Endothelial cell of umbilical vein (primary cell): Measurements from ENCODE around the gene FRYL. TPM values are rescaled to one million over a fixed set of nuclear protein-coding genes. Genes with fewer than 3 reads are reported as not detected.

ENCODE experiments used
- BruUV-seq: library from RNA; stranded (reverse); fragments of 400-500 nt; replicated peaks from 2 replicates; lab custom pipeline; 2021; lab: Mats Ljungman, UMichigan
- CTCF ChIA-PET: fragments of 300-600, 350-600 bp; sonication (Branson Sonifier 250); formaldehyde crosslinking; loops from one replicate; lab custom pipeline; 2021; ENCODE audit warnings: antibody characterized with exemption, inconsistent platforms; lab: Charles Lee
- POLR2A ChIA-PET: fragments of 300-600, 350-600 bp; sonication (Branson Sonifier 250); formaldehyde crosslinking; loops from one replicate; lab custom pipeline; 2021; ENCODE audit warnings: antibody characterized with exemption, inconsistent platforms; lab: Charles Lee
- DNase-seq: peaks from one replicate; pipeline ENCODE4 v3.0.0-alpha.2; 2011; ENCODE audit warnings: low read depth, low spot score
- FAIRE-seq: peaks from 2 replicates; lab custom pipeline; 2011; peaks lifted over from hg19 to GRCh38; lab: Jason Lieb, UNC
- H2AFZ ChIP-seq: 2 replicates; pipeline ENCODE4 v1.6.0; 2012; ENCODE audit warnings: low read depth, low read length, control low read depth, inconsistent platforms
- H3K27ac ChIP-seq: 2 replicates; pipeline ENCODE4 v1.5.1; 2011; ENCODE audit warnings: low read depth, mild to moderate bottlenecking, control low read depth, low read length, moderate library complexity; ENCODE audit not compliant: insufficient read depth
- H3K27me3 ChIP-seq, 2 experiments: 2 replicates each; pipeline versions ENCODE4 v1.6.0 to v1.6.1; 2011; ENCODE audit warnings: low read length in 2 of 2, mixed read lengths in 1 of 2; ENCODE audit not compliant: control insufficient read depth in 2 of 2, insufficient read depth in 2 of 2
- H3K36me3 ChIP-seq, 2 experiments: 2 replicates in 1 of 2; 3 replicates in 1 of 2; pipeline ENCODE4 v1.5.1; 2011; ENCODE audit warnings: low read length in 2 of 2, mild to moderate bottlenecking in 1 of 2, moderate library complexity in 1 of 2; ENCODE audit not compliant: control insufficient read depth in 2 of 2, insufficient read depth in 2 of 2; ENCODE audit errors: extremely low read depth in 1 of 2
- H3K4me1 ChIP-seq: 3 replicates; pipeline ENCODE4 v1.5.1; 2011; ENCODE audit warnings: mild to moderate bottlenecking, low read length; ENCODE audit not compliant: control insufficient read depth, insufficient read depth; ENCODE audit errors: extremely low read depth
- H3K4me2 ChIP-seq: 2 replicates; pipeline ENCODE4 v1.6.1; 2011; ENCODE audit warnings: low read length, control low read depth, mixed read lengths; ENCODE audit not compliant: insufficient read depth
- H3K4me3 ChIP-seq, 3 experiments: fragments of 200-600 bp in 1 of 3; sonication (generic), shearing (Covaris generic) in 1 of 3; replicated peaks in 1 of 3; 2 replicates each; pipeline ENCODE4 v1.5.1; 2011 to 2016; ENCODE audit warnings: control low read depth in 3 of 3, low read length in 3 of 3, mild to moderate bottlenecking in 2 of 3, inconsistent platforms in 1 of 3, low read depth in 1 of 3, moderate library complexity in 1 of 3; ENCODE audit not compliant: insufficient read depth in 1 of 3
- H3K79me2 ChIP-seq: 2 replicates; pipeline ENCODE4 v1.6.0; 2012; ENCODE audit warnings: low read length, inconsistent platforms; ENCODE audit not compliant: control insufficient read depth, insufficient read depth
- H3K9ac ChIP-seq: replicated peaks from 2 replicates; pipeline ENCODE3; 2011; ENCODE audit warnings: low read length, control low read depth; ENCODE audit not compliant: insufficient read depth; ENCODE audit errors: extremely low read depth
- H3K9me1 ChIP-seq: replicated peaks from 3 replicates; pipeline ENCODE4 v1.6.0; 2011; ENCODE audit warnings: mild to moderate bottlenecking, low read length; ENCODE audit not compliant: control insufficient read depth, insufficient read depth; ENCODE audit errors: extremely low read depth
- H3K9me3 ChIP-seq: replicated peaks from 2 replicates; pipeline ENCODE4 v1.5.1; 2012; ENCODE audit warnings: low read length, inconsistent platforms; ENCODE audit not compliant: control insufficient read depth, insufficient read depth
- H4K20me1 ChIP-seq: replicated peaks from 2 replicates; pipeline ENCODE3; 2011; ENCODE audit warnings: mild to moderate bottlenecking, low read length; ENCODE audit not compliant: control insufficient read depth, insufficient read depth; ENCODE audit errors: extremely low read depth
- EZH2 ChIP-seq: IDR thresholded peaks from 2 replicates; pipeline ENCODE4 v1.6.1; 2012; ENCODE audit warnings: borderline replicate concordance, low read depth, mild to moderate bottlenecking, moderate library complexity, low read length, inconsistent platforms; ENCODE audit not compliant: severe bottlenecking
- FOS ChIP-seq: IDR thresholded peaks from 2 replicates; pipeline ENCODE4 v1.6.1; 2011; ENCODE audit warnings: mild to moderate bottlenecking, low read length, moderate library complexity, borderline replicate concordance; ENCODE audit not compliant: insufficient read depth
- GATA2 ChIP-seq: IDR thresholded peaks from 2 replicates; pipeline ENCODE4 v1.7.0; 2011; ENCODE audit warnings: low read depth, mild to moderate bottlenecking, moderate library complexity, mixed read lengths, low read length; ENCODE audit not compliant: insufficient read length, insufficient read depth
- JUN ChIP-seq: IDR thresholded peaks from 2 replicates; pipeline ENCODE4 v1.6.1; 2011; ENCODE audit warnings: borderline replicate concordance, low read depth; ENCODE audit not compliant: insufficient read length, insufficient read depth
- MYC ChIP-seq: IDR thresholded peaks from one replicate; pipeline ENCODE4 v1.6.1; 2011; ENCODE audit warnings: mild to moderate bottlenecking, low read depth, low read length
- POLR2A ChIP-seq: IDR thresholded peaks from 2 replicates; pipeline ENCODE4 v1.6.1; 2012; ENCODE audit warnings: low read depth, mild to moderate bottlenecking, control low read depth, low read length
- POLR2AphosphoS5 ChIP-seq: IDR thresholded peaks from 2 replicates; pipeline ENCODE4 v1.6.1; 2012; ENCODE audit warnings: low read depth, mild to moderate bottlenecking, control low read depth, low read length, moderate library complexity; ENCODE audit not compliant: insufficient read depth
- dilution Hi-C: fragments of 300-500 bp; cut with MboI; formaldehyde crosslinking; loops from one replicate; pipeline ENCODE4 v1.15.0; 2019; ENCODE audit warnings: low sequenced_read_pairs; ENCODE audit not compliant: extremely low pct_ligation_motif_present
- intact Hi-C: fragments of 100-400 bp; cut with micrococcal nuclease; formaldehyde crosslinking; loops from one replicate; pipeline ENCODE4 v1.10.0; 2022
- polyA plus RNA-seq, 4 experiments: library from polyadenylated mRNA; depleted of rRNA in 3 of 4; stranded (reverse) in 3 of 4; unstranded in 1 of 4; fragments of >200 nt; gene quantifications; 2 replicates each; pipeline versions ENCODE4 v1.2.1 to v1.2.3, GENCODE V29; 2011 to 2012; ENCODE audit warnings: missing spikeins in 1 of 4
- total RNA-seq: library from RNA; stranded (reverse); gene quantifications from 2 replicates; pipeline ENCODE4 v1.2.3, GENCODE V29; 2021
- TF ChIP-seq, protein P1 (sequence below): IDR thresholded peaks from 2 replicates; pipeline ENCODE4 v1.6.1; 2011; ENCODE audit not compliant: insufficient read depth, insufficient read length
- TF ChIP-seq, protein P2 (sequence below), 2 donors: IDR thresholded peaks; 1 replicate in 1 of 2; 2 replicates in 1 of 2; pipeline ENCODE4 v1.5.1; 2011; ENCODE audit warnings: low read length in 2 of 2, mild to moderate bottlenecking in 2 of 2, moderate library complexity in 2 of 2, control low read depth in 1 of 2, inconsistent platforms in 1 of 2, low read depth in 1 of 2; ENCODE audit not compliant: insufficient read depth in 1 of 2; ENCODE audit errors: extremely low read depth in 1 of 2

FRYL gene
- total and polyA plus RNA-seq, 2 donors (not counting 3 experiments of a cell fraction or from before 2014, with no cell fraction given), result 17.0 to 84.9 TPM

DNA sequence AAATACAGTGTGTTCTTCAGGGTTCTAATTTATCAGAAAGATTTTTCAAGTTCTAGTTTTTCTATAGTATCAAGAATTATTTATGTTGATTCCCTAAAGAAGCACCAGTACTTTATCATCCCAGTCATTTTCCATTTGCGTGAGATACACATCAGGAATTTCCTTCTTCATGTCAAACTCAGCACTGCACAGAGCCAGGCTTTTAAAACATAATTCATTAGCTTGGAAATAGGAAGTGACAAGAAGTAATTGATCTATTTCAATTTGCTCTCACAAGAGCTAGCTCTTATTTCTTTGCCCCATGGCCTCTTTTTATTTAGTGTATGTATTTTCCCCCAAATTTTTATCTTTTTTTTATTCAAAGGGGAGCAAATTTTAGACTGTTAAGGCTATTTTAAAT is 309.9 kb downstream of the FRYL start:
- no peaks in the 10 kb centered on the region for H3K36me3 ChIP-seq
- BruUV-seq, result no TSS peak
- POLR2A ChIA-PET, result no interaction called here
- CTCF ChIA-PET, result interaction anchor here (1.3 kb wide), 1 partner anchor 23 kb away, joined by 3 read pairs; no protein-coding TSS in a partner anchor
- H3K9me1 ChIP-seq, result no peaks in the 10 kb centered on the region
- peaks cover 7 to 9% of the 10 kb centered on the region in 2 experiments for H3K27me3 ChIP-seq
- no peak overlapping the region for H3K4me3 ChIP-seq
- no peaks in the 10 kb centered on the region for H4K20me1 ChIP-seq
- DNase-seq (no peak), FAIRE-seq (no peak)
- dilution Hi-C loops, result no loop called here
- no peaks in the 10 kb centered on the region for H3K9me3 ChIP-seq
- TF ChIP-seq MYC, result no peak
- no peak for TF ChIP-seq FOS
- no peak for TF ChIP-seq EZH2
- no peak for TF ChIP-seq GATA2
- no peaks in the 10 kb centered on the region for H3K79me2 ChIP-seq
- H3K27ac ChIP-seq, result no peak overlapping the region
- intact Hi-C loops, result no loop called here
- no peak overlapping the region for H2AFZ ChIP-seq
- H3K4me2 ChIP-seq, result no peak overlapping the region
- no peak overlapping the region for H3K9ac ChIP-seq
- H3K4me1 ChIP-seq, result no peaks in the 10 kb centered on the region

DNA sequence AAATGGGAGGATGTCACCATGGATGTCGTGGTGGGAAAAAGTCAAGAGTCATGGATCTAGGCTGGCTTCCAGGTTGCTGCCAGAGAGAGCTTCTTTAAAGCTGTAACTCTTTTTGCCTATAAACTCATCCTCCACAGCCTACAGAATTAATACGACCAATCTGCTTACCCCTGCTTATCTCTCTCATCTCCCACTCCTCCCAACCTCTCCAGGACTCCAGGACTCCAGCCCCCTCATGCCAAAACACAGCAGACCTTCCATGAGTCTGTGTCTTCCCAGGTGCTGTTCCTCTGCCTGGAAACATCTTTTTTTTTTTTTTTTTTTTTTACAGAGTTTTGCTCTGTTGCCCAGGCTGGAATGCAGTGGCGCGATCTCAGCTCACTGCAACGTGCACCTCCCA is 312.2 kb downstream of the FRYL start:
- no peak for DNase-seq
- Histone ChIP-seq H3K27ac (no peak overlapping the region), H3K79me2 (no peaks in the 10 kb centered on the region), H3K9me1 (no peaks in the 10 kb centered on the region), H3K27me3 (peaks cover 9 to 11% of the 10 kb centered on the region in 2 experiments), H3K4me2 (no peak overlapping the region), H3K9ac (no peak overlapping the region), H3K4me1 (no peaks in the 10 kb centered on the region), H4K20me1 (no peaks in the 10 kb centered on the region), H3K4me3 (no peak overlapping the region), H2AFZ (no peak overlapping the region), H3K36me3 (no peaks in the 10 kb centered on the region), H3K9me3 (no peaks in the 10 kb centered on the region)
- intact Hi-C loops (no loop called here), dilution Hi-C loops (no loop called here)
- no TSS peak for BruUV-seq
- no peak for FAIRE-seq
- no peak for TF ChIP-seq JUN
- TF ChIP-seq POLR2AphosphoS5, result no peak
- TF ChIP-seq FOS, result no peak
- TF ChIP-seq POLR2A, result no peak
- TF ChIP-seq, protein P1, sequence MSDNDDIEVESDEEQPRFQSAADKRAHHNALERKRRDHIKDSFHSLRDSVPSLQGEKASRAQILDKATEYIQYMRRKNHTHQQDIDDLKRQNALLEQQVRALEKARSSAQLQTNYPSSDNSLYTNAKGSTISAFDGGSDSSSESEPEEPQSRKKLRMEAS, result no peak
- TF ChIP-seq, protein P2, sequence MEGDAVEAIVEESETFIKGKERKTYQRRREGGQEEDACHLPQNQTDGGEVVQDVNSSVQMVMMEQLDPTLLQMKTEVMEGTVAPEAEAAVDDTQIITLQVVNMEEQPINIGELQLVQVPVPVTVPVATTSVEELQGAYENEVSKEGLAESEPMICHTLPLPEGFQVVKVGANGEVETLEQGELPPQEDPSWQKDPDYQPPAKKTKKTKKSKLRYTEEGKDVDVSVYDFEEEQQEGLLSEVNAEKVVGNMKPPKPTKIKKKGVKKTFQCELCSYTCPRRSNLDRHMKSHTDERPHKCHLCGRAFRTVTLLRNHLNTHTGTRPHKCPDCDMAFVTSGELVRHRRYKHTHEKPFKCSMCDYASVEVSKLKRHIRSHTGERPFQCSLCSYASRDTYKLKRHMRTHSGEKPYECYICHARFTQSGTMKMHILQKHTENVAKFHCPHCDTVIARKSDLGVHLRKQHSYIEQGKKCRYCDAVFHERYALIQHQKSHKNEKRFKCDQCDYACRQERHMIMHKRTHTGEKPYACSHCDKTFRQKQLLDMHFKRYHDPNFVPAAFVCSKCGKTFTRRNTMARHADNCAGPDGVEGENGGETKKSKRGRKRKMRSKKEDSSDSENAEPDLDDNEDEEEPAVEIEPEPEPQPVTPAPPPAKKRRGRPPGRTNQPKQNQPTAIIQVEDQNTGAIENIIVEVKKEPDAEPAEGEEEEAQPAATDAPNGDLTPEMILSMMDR (IDR thresholded peaks at IDR 0.05; ENCODE audit: extremely low read depth in 1 of 2, insufficient read depth in 1 of 2, low read depth in 1 of 2, low read length in 2 of 2), result no peak
- ChIA-PET POLR2A (no interaction called here), CTCF (no interaction called here)
